GM18907 (cell line): ENCODE data around the gene POLG.

Experiments
- ATAC-seq: cut with Tn5 transposase; IDR thresholded peaks from one replicate; pipeline ENCODE4 v1.9.1; 2021; ENCODE audit warnings: mild to moderate bottlenecking, moderate library complexity; ENCODE audit not compliant: unreplicated experiment

Gene POLG

DNA sequence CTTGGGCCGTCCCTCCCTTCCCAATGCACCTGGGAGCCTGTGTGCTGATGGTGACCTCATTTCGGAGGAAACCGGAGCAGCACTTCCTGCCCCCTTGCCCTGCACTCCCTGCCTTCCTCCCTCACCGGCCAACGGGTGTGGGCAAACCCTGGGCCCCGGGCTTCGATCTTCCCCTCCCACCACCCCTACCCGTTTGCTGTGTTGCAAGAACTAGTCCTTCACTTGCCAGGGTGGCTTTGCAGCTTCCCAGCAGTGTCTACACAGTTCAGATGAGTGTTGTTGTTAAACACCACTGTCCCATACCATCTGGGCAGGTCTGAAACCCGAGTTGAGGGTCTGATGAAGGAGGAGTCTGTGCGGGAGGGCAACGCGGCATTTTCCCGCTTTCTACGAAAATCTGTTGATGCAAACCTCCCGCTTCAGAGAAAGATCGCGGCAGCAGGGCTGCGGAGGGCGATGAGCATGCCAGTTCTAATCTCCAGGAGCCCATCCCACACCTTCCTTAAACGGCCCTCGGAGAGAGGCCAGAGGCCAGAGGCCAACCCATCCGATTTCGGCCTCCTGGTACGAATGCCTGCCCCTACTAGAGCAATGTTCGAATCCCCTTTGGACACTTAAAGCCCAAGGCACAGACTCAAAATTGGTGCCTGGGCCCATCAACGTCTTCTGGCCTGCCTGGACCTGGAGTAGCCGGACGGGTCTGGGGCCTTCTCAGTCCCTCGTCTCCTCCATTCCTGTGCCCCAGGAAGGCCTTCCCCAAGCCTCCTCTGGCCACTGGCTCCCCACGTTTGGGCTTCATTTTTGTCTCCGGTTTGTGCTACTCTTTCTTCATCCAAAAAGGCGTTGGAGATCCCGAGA, 35.7 kb upstream of the POLG start:
- ATAC-seq, result no peak

DNA sequence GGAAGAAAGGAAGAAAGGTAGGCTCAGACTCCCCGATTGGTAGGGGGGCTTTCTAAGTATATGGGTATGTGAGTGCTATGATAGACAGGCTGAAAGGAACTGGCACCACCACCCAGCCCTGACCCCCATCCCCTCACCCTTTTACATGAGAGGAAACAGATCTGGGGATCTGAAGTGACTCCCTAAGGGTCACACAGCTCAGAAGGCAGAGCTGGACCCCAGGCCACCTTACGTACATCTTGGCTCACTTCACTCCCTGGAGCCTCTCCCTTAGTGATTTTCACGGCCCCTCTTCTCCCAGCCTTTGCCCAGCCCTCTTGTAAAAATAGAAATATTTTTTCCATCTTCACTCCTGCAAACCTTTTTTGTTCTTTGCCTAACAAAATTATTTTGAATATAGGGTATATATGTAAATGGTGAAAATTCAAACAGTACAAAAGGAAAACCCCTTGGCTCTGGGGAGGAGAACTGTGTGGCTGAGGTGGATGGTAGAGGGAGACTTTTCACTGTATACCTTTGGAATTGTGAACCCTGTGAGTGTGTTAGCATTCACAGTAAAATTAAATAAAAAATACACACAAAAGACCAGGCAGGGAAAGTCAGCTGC, 34.8 kb upstream of the POLG start:
- no peak for ATAC-seq

DNA sequence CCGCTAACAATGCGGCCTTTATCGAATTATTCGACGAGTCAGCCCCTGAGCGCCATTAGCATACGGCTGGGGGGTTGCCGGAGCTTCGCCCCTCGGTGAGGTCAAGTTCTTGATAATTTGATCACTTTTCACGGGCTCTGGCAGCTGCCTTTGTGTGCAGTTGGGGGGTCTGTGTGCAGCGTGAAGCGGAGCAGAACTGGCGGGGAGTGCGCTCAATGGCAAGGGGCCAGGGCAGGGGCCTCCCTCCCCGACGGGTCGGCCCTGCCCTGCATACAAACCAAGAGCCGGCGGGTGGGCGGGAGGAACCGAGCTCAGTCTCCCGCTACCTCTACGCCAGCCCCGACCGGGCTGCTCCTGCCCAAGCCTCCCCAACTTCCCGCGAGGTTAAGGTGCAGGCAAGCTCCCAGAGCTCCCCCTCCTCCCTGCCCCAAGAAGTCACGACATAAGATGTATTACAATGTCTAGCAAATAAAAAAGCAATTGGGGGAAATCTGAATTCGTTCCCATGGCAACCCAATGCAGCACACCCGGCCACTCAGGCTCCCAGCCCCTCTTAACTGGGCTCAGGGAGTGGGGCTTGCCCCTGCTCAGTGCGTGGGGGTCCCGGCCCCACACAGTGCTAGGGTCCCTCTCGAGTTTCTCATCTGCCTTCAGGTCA, 34.1 kb upstream of the POLG start:
- ATAC-seq, result no peak

DNA sequence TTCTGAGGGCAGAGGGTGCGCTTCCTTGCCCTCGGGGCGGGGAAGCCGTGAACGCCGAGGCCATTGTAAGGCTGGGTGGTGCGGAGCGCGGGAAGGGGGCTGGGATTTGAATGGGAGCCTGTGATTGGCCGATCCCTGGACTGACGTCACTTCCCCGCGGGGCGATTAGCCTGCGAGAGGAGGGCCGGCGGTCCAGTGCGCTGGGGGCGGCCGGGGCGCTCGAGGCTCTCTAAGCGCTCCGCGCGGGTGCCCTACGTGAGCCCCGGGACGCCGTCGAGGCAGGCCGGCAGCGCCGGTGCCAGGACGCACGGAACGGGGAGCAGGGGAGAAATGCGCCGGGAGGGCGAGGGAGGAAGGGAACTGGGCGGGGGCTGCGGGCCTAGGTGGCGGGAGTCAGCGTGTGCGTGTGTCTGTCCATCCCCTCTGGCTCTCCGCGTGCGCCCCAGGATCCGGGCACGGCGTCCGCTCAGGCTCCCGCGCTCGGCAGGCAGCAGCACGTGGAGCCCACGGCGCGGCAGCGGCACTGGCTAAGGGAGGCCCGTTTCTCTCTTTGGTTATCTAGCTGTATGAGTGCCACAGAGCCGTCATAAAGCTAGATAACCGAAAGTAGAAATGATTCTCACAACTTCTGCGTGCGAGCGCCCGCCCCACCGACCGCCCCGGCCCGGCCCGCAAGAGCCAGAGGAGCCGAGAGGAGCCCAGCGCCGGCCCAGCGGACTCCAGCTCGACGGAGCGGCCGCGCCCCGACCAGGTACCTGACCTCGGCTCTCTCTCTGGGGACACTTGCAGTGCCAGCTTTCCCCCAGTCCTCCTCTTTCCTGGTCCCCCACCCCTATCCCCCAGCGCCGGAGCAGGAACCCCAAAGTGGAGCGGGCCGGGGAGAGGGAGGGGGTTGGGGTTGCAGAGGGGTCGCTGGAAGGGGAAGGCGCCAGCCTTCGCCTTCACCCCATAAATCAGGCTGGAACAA, 33.1 kb upstream of the POLG start:
- ATAC-seq, result no peak

DNA sequence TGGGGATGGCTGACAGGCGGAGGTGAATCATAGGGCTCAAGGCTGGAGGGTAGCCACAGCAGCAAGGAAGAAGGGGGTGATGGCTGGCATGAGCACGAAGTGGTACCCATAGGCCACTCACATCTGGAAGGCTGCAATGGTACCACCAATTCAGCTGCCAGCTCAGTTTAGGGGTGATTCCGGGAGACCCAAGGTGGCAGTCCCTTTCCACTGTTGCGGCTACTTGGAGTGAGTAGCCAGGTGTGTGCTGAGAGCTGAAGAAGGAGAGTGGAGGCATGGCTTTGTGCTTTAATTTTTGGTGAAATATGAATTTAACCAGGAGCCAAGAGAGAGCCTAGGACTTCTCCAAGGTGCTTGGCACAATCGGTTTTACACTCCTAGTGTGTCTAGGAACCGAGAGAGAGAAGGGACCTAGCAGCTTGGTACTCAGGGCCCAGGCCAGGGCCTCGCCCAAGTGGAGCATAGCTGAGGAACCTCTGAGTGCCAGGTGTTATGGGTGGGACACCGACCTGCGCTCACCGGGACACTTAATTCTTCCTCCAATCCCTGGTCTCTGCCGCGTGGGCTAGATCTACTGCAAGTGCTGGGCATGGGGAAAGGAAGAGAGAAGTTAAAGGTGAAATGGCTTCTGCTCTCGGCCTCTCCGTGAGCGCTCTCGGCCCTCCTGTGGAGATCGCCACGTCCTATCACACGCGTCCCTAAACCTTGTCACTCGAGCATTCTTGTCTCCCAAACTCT, 32.2 kb upstream of the POLG start:
- no peak for ATAC-seq

DNA sequence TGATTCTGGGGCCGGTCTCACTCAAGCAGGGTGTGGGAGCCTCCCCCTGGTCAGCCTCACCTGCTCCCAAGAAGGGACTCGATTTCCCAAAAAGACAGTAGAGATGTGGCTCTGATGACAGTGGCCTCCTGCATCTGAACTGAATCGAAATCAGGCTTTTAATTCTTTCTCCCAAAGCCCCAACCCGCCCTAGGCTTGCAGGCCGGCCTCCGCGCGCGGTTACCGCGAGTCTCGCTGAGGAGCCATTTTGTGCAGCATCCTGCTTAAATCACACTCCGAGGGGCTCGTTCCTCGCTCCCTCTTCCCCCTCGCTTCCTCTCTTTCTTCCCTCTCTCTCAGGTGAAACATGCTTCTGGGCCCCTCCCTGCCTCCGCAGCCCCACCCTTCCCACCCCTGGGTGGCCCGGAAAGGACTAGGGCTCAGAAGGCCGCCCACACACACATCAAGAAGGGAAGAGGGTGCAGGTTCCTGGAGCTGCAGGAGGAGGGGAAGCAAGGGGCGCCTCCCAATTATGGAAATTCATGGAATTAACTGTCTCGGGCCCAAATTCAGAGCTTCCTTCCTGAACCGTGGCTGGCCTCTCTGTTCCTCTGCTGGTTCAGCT, 30.9 kb upstream of the POLG start:
- ATAC-seq, result no peak

DNA sequence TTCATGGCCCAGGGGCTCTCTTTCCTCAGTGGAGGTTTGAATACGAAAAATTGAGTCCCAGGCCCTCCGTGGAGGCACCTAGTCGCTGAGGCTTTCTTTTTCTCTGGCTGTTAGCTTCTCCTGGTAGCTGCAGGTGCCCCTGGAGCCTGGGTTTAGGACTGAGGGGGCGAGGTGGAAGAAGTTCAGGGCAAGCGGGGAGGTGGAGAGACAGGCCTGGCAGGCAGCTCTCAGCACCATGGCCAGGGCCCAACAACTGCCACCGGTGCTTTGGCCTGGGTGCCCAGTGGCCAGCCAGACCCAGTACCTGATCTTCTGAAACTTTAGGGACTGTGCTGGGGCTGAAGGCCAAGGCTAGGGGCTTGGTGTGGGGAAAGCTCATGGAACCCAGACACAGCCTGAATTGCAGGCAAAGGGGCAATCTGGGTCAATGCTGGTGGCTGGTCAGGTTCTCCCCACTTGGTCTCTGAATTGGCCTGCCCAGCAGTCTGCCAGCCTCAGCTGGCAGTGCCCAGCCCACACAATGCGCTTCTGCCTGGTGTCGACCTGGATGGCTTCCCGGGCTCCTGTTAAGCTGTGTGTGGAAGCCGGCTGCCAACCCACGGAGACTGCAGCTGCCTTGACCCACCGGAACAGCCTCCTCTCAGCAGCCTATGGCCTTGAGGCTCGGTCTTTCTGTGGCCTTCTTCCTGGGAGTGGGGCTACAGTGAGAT, 30.3 kb upstream of the POLG start:
- ATAC-seq, result no peak

DNA sequence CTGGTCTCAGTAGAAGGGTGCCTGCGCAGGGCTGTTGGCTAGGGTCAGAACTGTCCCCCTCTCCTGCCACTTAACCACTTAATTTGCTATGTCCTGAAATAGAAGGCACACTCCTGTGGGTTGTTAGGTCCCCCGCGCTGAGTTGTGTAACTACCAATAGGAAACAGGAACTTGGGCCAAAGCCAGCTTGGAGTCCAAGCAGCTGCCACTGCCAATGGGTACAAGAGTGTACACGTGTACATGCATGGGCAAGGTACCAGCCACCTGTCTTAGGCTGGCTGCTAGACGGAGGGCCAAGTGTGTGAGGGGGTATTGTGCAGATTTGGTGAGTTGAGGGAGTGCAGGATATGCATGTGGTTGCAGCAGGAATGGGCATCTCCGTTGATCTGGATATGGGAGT, 29.7 kb upstream of the POLG start:
- ATAC-seq, result no peak

DNA sequence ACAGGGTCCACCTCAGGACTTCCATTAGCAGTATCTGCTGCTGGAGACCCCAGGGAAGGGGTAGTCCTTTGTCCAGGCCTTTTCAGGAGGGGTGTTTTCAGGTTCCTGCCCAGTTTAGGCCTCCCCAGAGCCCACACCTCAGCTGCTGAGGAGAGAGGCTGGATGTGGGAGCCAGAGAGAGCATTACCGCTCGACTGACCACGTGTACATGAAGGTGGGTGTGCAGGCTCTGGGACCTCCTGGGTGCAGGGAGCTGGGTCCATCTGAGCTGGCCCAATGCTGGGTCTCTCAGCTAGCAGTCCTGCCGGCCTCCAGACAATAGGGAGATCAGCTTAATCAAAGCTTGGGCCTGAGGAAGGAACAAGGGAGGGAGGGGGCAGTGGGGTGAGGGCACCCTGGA, 29.1 kb upstream of the POLG start:
- ATAC-seq, result no peak

DNA sequence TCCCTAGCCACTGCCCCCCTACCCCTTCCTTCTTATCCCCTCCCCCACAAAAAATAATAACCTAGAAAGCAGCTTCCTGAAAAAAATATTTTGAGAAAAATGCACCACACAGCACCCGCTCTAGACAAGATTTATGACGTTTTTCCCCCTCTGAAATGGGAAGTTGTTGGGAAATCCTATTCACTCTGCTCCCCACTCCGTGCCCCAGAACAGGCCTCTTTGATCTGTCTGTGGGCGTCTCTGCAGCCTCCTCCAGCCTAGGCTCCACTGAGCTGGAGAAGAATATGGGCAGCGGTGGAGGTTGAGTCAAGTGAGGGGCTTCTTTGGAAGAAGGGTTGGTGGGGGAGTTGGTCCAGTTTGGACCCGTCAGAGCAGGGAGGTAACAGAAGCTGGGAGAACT, 28.5 kb upstream of the POLG start:
- ATAC-seq, result no peak

DNA sequence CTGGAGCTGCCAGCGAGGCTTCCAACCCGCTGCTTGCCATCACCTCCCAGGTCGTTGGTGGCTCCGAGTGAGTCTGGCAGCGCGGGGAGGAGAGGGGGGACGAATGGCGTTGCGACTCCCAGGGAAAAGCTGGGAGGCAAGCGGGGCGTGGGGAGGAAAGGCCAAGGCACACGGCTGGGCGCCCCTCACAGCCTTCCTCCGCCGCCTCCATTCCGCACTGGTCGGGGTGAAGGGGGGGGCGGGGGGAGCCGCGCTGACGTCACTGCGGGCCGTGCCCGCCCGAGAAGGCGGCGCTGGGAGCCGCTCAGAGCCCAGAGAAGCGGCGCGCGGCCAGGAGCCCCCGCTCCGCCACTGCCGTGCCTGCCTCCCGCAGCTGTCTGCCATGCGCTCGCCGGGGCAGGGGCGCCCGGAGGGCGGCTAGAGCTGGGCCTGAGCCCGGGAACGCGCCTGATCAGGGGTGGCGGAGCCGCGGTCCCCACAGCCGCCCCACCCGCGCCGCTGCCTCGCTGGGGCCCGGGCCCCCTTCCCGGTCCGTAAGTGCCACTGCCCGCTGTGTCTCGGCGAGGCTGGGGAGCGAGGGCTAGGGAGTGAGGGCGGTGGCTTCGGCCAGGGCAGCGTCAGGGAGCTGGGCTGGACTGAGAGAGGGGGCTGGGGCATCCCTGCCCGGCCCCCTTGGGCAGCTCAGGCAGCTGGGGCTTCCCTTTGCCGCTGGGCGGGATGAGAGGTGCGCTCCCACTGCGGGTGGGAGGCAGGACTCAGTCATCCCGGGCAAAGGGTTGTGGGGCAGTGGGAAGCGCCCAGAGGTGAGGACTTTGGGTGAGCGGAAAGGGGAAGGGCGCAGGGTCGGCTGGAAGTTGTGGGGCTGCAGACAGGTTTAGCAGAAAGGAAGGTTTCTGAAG, 27.8 kb upstream of the POLG start:
- no peak for ATAC-seq

DNA sequence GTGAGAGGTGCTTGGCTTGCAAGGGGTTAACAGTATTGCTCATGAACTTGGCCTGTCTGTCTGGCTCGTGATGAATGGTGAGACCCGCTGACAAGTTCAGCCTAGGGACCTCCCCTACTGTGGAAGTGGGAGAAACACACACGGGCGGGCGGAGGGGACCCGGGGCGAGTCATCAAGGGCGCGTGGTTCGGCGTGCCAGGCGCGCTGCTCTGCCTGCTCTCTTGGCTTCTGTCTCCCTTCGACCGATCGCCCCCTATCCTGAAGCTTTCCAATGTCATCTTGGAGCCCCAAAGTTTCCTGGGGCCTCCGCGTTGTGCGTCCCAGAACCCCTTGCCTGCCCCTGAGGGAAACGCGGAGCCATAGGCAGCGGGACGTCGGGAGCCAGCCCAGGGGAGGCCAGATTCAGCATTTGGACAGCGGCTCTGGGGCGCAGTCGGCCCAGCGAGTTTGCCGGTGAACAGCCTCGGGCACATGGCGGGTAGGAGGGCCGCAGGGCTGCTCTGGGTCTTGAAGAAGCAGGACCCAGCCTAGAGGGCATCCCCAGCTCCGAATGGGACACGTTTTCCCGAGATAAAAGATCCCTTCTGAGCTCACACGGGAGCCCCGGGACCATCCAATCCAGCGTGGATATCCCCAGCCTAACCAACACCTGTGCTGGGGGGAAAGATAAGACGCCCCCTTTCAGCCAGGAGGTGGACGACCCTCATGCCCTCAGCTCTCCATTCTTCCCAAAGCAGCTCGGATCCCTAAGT, 27.0 kb upstream of the POLG start:
- no peak for ATAC-seq

DNA sequence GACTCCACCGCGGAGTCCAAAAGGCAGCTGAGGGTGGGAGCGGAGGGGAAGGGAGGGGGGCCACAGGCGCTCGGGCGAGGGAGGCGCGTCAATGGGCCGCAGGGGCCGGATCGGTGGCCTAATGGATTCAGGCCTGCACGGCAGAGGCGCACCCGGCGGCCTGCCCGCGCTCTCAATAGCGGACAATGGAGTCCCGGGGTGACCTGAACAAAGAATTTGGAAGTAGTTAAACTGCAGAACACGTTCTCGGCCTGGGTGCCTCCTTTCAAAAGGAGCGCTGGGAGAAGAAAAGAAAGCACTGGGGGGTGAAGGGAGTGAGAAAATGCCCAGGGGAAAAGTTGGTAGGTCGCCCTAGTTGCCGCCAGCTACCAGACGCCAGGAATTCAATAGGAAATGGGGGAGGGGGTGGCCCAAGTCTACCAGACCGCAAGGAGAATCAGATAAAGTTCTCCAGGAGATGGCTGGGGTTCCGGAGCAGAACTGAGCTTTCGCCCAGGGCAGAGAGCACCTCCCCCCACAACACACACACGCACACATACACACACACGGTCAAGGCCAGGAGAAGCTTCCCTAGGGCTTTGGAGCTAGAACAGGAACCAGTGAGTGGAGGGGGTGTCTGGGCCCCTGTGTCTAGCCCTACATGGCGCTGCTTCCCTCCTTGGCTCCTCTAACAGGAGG, 25.8 kb upstream of the POLG start:
- no peak for ATAC-seq

DNA sequence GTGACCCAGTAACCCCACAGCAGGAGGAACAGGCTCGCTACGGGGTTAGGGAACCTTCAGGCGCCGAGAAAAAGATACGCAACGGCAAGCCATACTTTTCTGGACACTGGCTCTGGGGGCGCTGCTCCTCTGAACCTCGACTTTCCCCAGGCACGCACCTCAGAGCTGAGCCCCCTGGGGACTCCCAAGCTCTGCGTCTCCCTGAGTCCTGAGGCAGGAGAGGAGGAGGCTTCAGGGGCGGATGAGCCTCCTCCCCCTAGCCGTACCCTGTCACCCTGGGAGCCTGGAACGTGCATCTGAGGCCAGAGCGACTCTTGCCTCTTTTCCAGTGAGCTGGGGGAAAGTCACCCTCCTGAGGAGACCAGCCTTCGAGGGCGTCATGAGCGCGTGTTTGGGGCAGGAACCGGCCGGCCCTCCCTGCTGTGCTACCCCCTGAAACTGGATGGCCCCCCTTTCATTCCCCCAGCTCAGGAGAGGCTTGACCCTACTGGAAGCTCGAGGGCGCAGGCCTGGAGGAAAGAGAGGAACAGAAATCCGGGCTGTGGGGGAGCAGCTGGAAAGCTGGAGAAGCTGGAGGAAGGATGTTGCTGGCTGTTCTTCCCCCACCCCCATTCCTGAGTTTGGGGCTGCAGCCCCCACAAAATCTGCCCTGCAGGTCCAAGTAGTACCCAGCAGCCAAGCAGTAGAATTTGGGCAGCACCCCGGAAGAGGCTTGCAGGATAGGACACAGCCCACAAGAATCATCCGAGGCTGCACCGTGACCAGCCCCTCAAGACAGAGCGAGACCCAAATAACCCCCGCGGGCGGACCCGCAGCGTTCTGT, 25.1 kb upstream of the POLG start:
- ATAC-seq, result no peak

DNA sequence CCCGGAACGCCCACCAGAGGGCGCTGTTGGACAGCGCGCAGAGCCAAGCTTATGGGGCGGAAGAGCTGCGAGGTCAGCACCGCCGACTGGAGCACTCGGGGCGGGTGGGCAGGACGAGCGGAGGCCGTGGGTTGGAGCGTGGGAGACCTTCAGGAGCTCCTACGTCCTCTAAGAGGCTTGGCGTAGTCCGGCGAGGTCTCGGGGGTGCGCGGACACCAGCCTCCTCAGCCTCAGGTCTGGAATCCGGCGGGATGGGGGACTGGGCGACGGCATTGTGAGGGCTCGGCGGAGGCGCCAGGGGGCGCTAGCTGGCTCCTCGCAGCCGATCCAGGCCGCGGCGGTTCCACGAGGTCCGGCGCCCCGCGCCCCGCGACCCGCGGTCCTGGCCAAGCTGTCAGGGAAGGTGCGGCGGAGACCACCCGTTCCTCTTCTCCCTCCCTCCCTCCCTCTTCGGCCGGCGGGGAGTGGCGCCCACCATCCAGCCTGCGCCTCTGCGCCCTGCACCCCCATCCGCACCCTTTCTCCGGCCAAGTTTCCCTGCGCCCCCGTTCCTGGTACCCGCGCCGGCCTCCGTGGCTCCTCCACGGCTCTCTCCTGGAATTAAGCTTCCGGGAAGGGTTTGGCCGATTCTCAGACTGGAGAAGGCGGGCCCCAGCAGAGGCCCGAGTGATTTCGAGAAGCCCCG, 24.3 kb upstream of the POLG start:
- ATAC-seq, result peak; percentile 83

DNA sequence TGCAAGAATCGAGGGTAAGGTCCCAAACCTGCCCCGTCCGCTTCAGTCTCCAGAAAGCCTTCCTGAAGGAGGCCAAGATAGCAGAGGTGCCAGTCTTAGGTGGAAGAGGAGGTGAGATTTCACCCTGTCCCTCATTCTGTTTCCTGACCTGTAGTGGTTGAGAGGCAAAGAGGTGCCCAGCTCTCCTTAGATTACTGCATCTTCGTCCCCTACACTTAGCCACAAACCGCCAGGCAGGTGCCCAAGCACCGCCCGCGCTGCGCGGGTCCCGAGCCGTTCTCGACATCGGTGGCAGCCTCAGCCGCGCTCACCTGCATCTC, 23.8 kb upstream of the POLG start:
- peak; percentile 6 for ATAC-seq
